ENCODE results near the gene VAV3. TPM values are rescaled to one million over a fixed set of nuclear protein-coding genes. Genes with fewer than 3 reads are reported as not detected.
A peak's percentile ranks its signal among the peaks of the same experiment; 100 is the strongest.

VAV3 gene
- polyA plus RNA-seq, 2 donors, result 23.9 to 35.5 TPM

DNA sequence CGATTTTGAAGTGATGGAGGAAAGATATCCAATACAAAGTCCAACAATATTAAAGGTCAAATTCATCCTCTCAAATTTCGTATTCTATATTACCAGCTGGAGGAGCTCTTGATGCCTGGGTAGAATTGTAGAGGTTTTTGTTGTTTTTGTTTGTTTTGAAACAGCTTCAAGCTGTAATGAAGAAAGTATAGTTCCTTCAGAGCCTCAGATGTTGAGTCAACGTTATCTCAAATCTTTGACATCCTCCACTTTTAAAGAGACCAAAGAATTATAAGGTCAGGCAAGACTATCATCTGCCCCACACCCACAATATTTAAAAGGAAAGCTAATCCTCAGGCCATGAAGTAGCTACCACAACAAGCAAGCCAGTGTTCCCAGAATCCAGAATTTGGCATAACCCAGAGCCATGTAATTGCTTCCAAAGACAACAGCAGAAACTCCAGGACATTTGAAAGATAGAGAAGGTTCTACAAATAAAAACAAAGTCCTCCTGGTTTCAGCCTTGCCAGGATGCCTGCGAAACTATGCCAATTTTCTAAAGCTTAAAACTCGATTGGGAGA lies 24.9 kb downstream of the VAV3 start:
- no peaks in the 10 kb centered on the region for H3K36me3 ChIP-seq (ENCODE audit: control insufficient read depth in 2 of 2, insufficient read depth in 2 of 2, low read length in 1 of 2)
- no peak overlapping the region for H3K4me3 ChIP-seq (ENCODE audit: low read depth in 1 of 2, low read length in 2 of 2)
- H3K27ac ChIP-seq (ENCODE audit: low read depth in 2 of 2, low read length in 1 of 2), result no peak overlapping the region
- no peaks in the 10 kb centered on the region for H3K9me3 ChIP-seq (ENCODE audit: control insufficient read depth in 2 of 2, insufficient read depth in 1 of 2, low read depth in 1 of 2, low read length in 1 of 2)
- 69 to 76% methylated on average over 5 of the region's 5 CpGs for WGBS, 2 donors
- peaks cover 0 to 6% of the 10 kb centered on the region in 2 donors for H3K4me1 ChIP-seq (ENCODE audit: control insufficient read depth in 2 of 2, insufficient read depth in 2 of 2, low read length in 1 of 2)
- no peaks in the 10 kb centered on the region for H3K27me3 ChIP-seq (ENCODE audit: control insufficient read depth in 1 of 2, insufficient read depth in 2 of 2, low read length in 2 of 2)

DNA sequence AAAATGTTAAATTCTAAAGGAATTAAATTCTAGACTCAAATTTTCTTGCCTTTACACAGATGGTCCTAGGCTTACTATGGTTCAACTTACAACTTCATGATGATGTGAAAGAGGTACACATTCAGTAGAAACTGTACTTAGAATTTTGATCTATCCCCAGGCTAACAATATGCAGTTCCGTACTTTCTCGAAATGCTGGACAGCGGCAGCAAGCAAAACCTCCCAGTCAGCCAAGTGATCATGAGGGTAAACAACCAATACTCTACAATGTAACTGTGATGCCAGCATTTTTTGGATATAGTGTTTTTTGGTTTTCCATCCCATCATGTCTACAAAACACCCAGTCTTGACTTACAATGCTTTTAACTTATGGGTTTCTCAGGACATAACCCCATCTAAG lies 25.7 kb downstream of the VAV3 start:
- WGBS, 2 donors, result 96% methylated on average over 3 of the region's 3 CpGs
- Histone ChIP-seq H3K4me1 (ENCODE audit: control insufficient read depth in 2 of 2, insufficient read depth in 2 of 2, low read length in 1 of 2) (peaks cover 0 to 6% of the 10 kb centered on the region in 2 donors), H3K27ac (ENCODE audit: low read depth in 2 of 2, low read length in 1 of 2) (no peak overlapping the region), H3K4me3 (ENCODE audit: low read depth in 1 of 2, low read length in 2 of 2) (no peak overlapping the region), H3K9me3 (ENCODE audit: control insufficient read depth in 2 of 2, insufficient read depth in 1 of 2, low read depth in 1 of 2, low read length in 1 of 2) (no peaks in the 10 kb centered on the region), H3K27me3 (ENCODE audit: control insufficient read depth in 1 of 2, insufficient read depth in 2 of 2, low read length in 2 of 2) (no peaks in the 10 kb centered on the region), H3K36me3 (ENCODE audit: control insufficient read depth in 2 of 2, insufficient read depth in 2 of 2, low read length in 1 of 2) (no peaks in the 10 kb centered on the region)

- Histone ChIP-seq H3K36me3 (ENCODE audit: control insufficient read depth in 2 of 2, insufficient read depth in 2 of 2, low read length in 1 of 2) (no peaks in the 10 kb centered on the region), H3K9me3 (ENCODE audit: control insufficient read depth in 2 of 2, insufficient read depth in 1 of 2, low read depth in 1 of 2, low read length in 1 of 2) (no peaks in the 10 kb centered on the region), H3K27me3 (ENCODE audit: control insufficient read depth in 1 of 2, insufficient read depth in 2 of 2, low read length in 2 of 2) (no peaks in the 10 kb centered on the region), H3K4me1 (ENCODE audit: control insufficient read depth in 2 of 2, insufficient read depth in 2 of 2, low read length in 1 of 2) (peaks cover 0 to 6% of the 10 kb centered on the region in 2 donors), H3K4me3 (ENCODE audit: low read depth in 1 of 2, low read length in 2 of 2) (no peak overlapping the region), H3K27ac (ENCODE audit: low read depth in 2 of 2, low read length in 1 of 2) (peak overlapping the region; percentile 56 to 71)
- WGBS, 2 donors, result 36 to 46% methylated on average over 10 of the region's 10 CpGs
Observed at GRCh38 chr1:107936498-107937481, 28.2 kb downstream of the VAV3 start.

GRCh38 chr1:107935396-107936064 lies 29.4 kb downstream of the VAV3 start:
- no peaks in the 10 kb centered on the region for H3K36me3 ChIP-seq (ENCODE audit: control insufficient read depth in 2 of 2, insufficient read depth in 2 of 2, low read length in 1 of 2)
- H3K9me3 ChIP-seq (ENCODE audit: control insufficient read depth in 2 of 2, insufficient read depth in 1 of 2, low read depth in 1 of 2, low read length in 1 of 2), result no peaks in the 10 kb centered on the region
- H3K27me3 ChIP-seq (ENCODE audit: control insufficient read depth in 1 of 2, insufficient read depth in 2 of 2, low read length in 2 of 2), result no peaks in the 10 kb centered on the region
- 59 to 79% methylated on average over 4 of the region's 4 CpGs for WGBS, 2 donors
- H3K27ac ChIP-seq (ENCODE audit: low read depth in 2 of 2, low read length in 1 of 2), result peak overlapping the region; percentile 42 to 49
- peaks cover 0 to 6% of the 10 kb centered on the region in 2 donors for H3K4me1 ChIP-seq (ENCODE audit: control insufficient read depth in 2 of 2, insufficient read depth in 2 of 2, low read length in 1 of 2)
- no peak overlapping the region for H3K4me3 ChIP-seq (ENCODE audit: low read depth in 1 of 2, low read length in 2 of 2)

- no peaks in the 10 kb centered on the region for H3K9me3 ChIP-seq (ENCODE audit: control insufficient read depth in 2 of 2, insufficient read depth in 1 of 2, low read depth in 1 of 2, low read length in 1 of 2)
- no peak overlapping the region for H3K4me3 ChIP-seq (ENCODE audit: low read depth in 1 of 2, low read length in 2 of 2)
- WGBS, 2 donors, result 72 to 77% methylated on average over 5 of the region's 5 CpGs
- no peaks in the 10 kb centered on the region for H3K27me3 ChIP-seq (ENCODE audit: control insufficient read depth in 1 of 2, insufficient read depth in 2 of 2, low read length in 2 of 2)
- no peak overlapping the region for H3K27ac ChIP-seq (ENCODE audit: low read depth in 2 of 2, low read length in 1 of 2)
- H3K4me1 ChIP-seq (ENCODE audit: control insufficient read depth in 2 of 2, insufficient read depth in 2 of 2, low read length in 1 of 2), result peaks cover 0 to 6% of the 10 kb centered on the region in 2 donors
- H3K36me3 ChIP-seq (ENCODE audit: control insufficient read depth in 2 of 2, insufficient read depth in 2 of 2, low read length in 1 of 2), result no peaks in the 10 kb centered on the region
Observed at GRCh38 chr1:107934578-107934977, 30.4 kb downstream of the VAV3 start.

GRCh38 chr1:107933736-107934135 lies 31.2 kb downstream of the VAV3 start:
- Histone ChIP-seq H3K27ac (ENCODE audit: low read depth in 2 of 2, low read length in 1 of 2) (no peak overlapping the region), H3K36me3 (ENCODE audit: control insufficient read depth in 2 of 2, insufficient read depth in 2 of 2, low read length in 1 of 2) (no peaks in the 10 kb centered on the region), H3K9me3 (ENCODE audit: control insufficient read depth in 2 of 2, insufficient read depth in 1 of 2, low read depth in 1 of 2, low read length in 1 of 2) (no peaks in the 10 kb centered on the region), H3K4me1 (ENCODE audit: control insufficient read depth in 2 of 2, insufficient read depth in 2 of 2, low read length in 1 of 2) (peaks cover 0 to 6% of the 10 kb centered on the region in 2 donors), H3K4me3 (ENCODE audit: low read depth in 1 of 2, low read length in 2 of 2) (no peak overlapping the region), H3K27me3 (ENCODE audit: control insufficient read depth in 1 of 2, insufficient read depth in 2 of 2, low read length in 2 of 2) (no peaks in the 10 kb centered on the region)
- whole genome bisulfite sequencing, 2 donors, result 83 to 90% methylated on average over 1 of the region's 1 CpG

GRCh38 chr1:107930292-107930691 lies 34.7 kb downstream of the VAV3 start:
- no peaks in the 10 kb centered on the region for H3K27me3 ChIP-seq (ENCODE audit: control insufficient read depth in 1 of 2, insufficient read depth in 2 of 2, low read length in 2 of 2)
- H3K9me3 ChIP-seq (ENCODE audit: control insufficient read depth in 2 of 2, insufficient read depth in 1 of 2, low read depth in 1 of 2, low read length in 1 of 2), result no peaks in the 10 kb centered on the region
- WGBS, 2 donors, result 90 to 93% methylated on average over 1 of the region's 1 CpG
- H3K36me3 ChIP-seq (ENCODE audit: control insufficient read depth in 2 of 2, insufficient read depth in 2 of 2, low read length in 1 of 2), result no peaks in the 10 kb centered on the region
- H3K4me3 ChIP-seq (ENCODE audit: low read depth in 1 of 2, low read length in 2 of 2), result no peak overlapping the region
- no peaks in the 10 kb centered on the region for H3K4me1 ChIP-seq (ENCODE audit: control insufficient read depth in 2 of 2, insufficient read depth in 2 of 2, low read length in 1 of 2)
- no peak overlapping the region for H3K27ac ChIP-seq (ENCODE audit: low read depth in 2 of 2, low read length in 1 of 2)

GRCh38 chr1:107927820-107928219 lies 37.2 kb downstream of the VAV3 start:
- Histone ChIP-seq H3K4me1 (ENCODE audit: control insufficient read depth in 2 of 2, insufficient read depth in 2 of 2, low read length in 1 of 2) (no peaks in the 10 kb centered on the region), H3K36me3 (ENCODE audit: control insufficient read depth in 2 of 2, insufficient read depth in 2 of 2, low read length in 1 of 2) (no peaks in the 10 kb centered on the region), H3K4me3 (ENCODE audit: low read depth in 1 of 2, low read length in 2 of 2) (no peak overlapping the region), H3K9me3 (ENCODE audit: control insufficient read depth in 2 of 2, insufficient read depth in 1 of 2, low read depth in 1 of 2, low read length in 1 of 2) (no peaks in the 10 kb centered on the region), H3K27me3 (ENCODE audit: control insufficient read depth in 1 of 2, insufficient read depth in 2 of 2, low read length in 2 of 2) (no peaks in the 10 kb centered on the region), H3K27ac (ENCODE audit: low read depth in 2 of 2, low read length in 1 of 2) (no peak overlapping the region)
- 93% methylated on average over 2 of the region's 2 CpGs for WGBS, 2 donors

DNA sequence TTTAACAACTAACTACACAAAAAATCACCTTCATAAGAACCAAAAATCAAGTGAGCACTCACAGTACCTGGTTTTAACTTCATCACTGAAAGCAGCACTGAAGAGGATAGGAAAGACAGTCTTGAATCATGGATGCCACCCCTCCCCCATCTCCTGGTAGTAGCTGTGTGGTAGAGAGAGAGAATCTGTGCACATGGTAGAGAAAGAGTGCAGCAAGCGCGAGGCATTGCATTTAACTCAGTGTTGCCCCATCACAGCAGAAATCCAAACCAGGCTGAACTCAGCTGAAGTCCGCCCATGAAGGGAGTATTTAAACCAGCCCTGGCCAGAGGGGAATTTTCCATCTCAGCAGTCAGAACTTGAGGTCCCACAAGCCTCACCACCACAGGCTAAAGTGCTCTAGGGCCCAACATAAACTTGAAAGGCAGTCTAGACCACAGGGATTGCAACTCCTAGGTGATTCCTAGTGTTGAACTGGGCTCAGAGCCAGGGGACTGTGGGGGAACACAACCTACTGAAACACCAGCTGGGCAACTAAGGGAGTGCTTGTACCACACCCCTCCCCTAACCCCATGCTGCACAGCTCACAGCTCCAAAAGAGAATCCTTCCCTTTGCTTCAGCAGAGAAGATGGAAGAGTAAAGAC lies 38.4 kb downstream of the VAV3 start:
- H3K4me3 ChIP-seq (ENCODE audit: low read depth in 1 of 2, low read length in 2 of 2), result no peak overlapping the region
- no peaks in the 10 kb centered on the region for H3K27me3 ChIP-seq (ENCODE audit: control insufficient read depth in 1 of 2, insufficient read depth in 2 of 2, low read length in 2 of 2)
- 95 to 97% methylated on average over 3 of the region's 3 CpGs for WGBS, 2 donors
- H3K9me3 ChIP-seq (ENCODE audit: control insufficient read depth in 2 of 2, insufficient read depth in 1 of 2, low read depth in 1 of 2, low read length in 1 of 2), result no peaks in the 10 kb centered on the region
- H3K27ac ChIP-seq (ENCODE audit: low read depth in 2 of 2, low read length in 1 of 2), result no peak overlapping the region
- H3K36me3 ChIP-seq (ENCODE audit: control insufficient read depth in 2 of 2, insufficient read depth in 2 of 2, low read length in 1 of 2), result no peaks in the 10 kb centered on the region
- no peaks in the 10 kb centered on the region for H3K4me1 ChIP-seq (ENCODE audit: control insufficient read depth in 2 of 2, insufficient read depth in 2 of 2, low read length in 1 of 2)
